ENCODE data around the gene CLC.
"Not testable (repeated sequence)": the region's sequence is repeated elsewhere in the genome, so short reads cannot be mapped to it uniquely, and the experiment has no call there.

CLC gene

DNA sequence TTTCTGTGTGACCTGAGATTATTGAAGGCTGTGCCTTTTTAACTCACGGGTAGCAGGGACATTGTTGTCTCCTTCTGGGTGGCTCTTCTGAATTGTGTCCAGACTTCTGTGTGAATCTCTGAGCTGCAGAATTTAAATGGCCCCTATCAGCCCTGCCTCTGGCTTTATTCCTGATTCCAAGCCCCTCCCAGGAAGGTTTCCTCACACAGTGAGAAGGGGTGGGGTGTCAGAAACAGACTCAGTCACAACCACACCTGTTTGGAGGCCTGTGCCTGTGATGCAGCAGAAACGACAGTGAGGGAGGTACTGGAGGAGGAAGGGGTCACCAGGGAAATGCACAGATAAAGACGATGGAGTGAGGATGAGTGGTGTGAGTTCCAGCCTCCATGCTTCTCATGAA is at the start of gene CLC:
Gene CLC, minus strand, starts transcription at position 139 of the 400 bp plus-strand sequence. Its CDS starts 77 bp downstream, at position 62.
- Histone ChIP-seq H3K4me3 (ENCODE audit: low read length) (no peak within 1 kb of the TSS), H3K9ac (ENCODE audit: low read length) (no peak within 1 kb of the TSS), H3K4me1 (ENCODE audit: control insufficient read depth, low read depth, low read length) (no peaks in the 10 kb centered on the region), H3K27ac (ENCODE audit: low read length) (no peak within 1 kb of the TSS), H3K9me3 (ENCODE audit: control insufficient read depth, low read depth, low read length) (no peaks in the 10 kb centered on the region), H3K27me3 (ENCODE audit: control insufficient read depth, insufficient read depth, low read length) (no peaks in the 10 kb centered on the region), H3K36me3 (ENCODE audit: control insufficient read depth, low read depth, low read length) (no peaks in the 10 kb centered on the region)

GRCh38 chr19:39780894-39781293 is 43.1 kb upstream of the CLC start:
- Histone ChIP-seq H3K4me1 (ENCODE audit: control insufficient read depth, low read depth, low read length) (no peaks in the 10 kb centered on the region), H3K36me3 (ENCODE audit: control insufficient read depth, low read depth, low read length) (no peaks in the 10 kb centered on the region), H3K27ac (ENCODE audit: low read length) (no peak overlapping the region), H3K4me3 (ENCODE audit: low read length) (no peak overlapping the region), H3K27me3 (ENCODE audit: control insufficient read depth, insufficient read depth, low read length) (no peaks in the 10 kb centered on the region), H3K9me3 (ENCODE audit: control insufficient read depth, low read depth, low read length) (no peaks in the 10 kb centered on the region), H3K9ac (ENCODE audit: low read length) (no peak overlapping the region)

GRCh38 chr19:39778763-39779162 is 40.9 kb upstream of the CLC start, which contains the start of gene LEUTX:
LEUTX (plus strand) TSS chr19:39778854; CDS start chr19:39778921, 67 bp downstream.
- no peaks in the 10 kb centered on the region for H3K9me3 ChIP-seq (ENCODE audit: control insufficient read depth, low read depth, low read length)
- H3K27me3 ChIP-seq (ENCODE audit: control insufficient read depth, insufficient read depth, low read length) = no peaks in the 10 kb centered on the region

GRCh38 chr19:39768786-39769185 is 31.0 kb upstream of the CLC start:
- Histone ChIP-seq H3K36me3 (ENCODE audit: control insufficient read depth, low read depth, low read length) (no peaks in the 10 kb centered on the region), H3K27ac (ENCODE audit: low read length) (no peak overlapping the region), H3K4me1 (ENCODE audit: control insufficient read depth, low read depth, low read length) (peaks cover 14% of the 10 kb centered on the region), H3K9ac (ENCODE audit: low read length) (no peak overlapping the region), H3K27me3 (ENCODE audit: control insufficient read depth, insufficient read depth, low read length) (no peaks in the 10 kb centered on the region), H3K4me3 (ENCODE audit: low read length) (no peak overlapping the region), H3K9me3 (ENCODE audit: control insufficient read depth, low read depth, low read length) (no peaks in the 10 kb centered on the region)

More at GRCh38 chr19:39778763-39779162, 40.9 kb upstream of the CLC start, which contains the start of gene LEUTX:
- Histone ChIP-seq H3K4me3 (ENCODE audit: low read length) (no peak within 1 kb of the TSS), H3K36me3 (ENCODE audit: control insufficient read depth, low read depth, low read length) (no peaks in the 10 kb centered on the region), H3K27ac (ENCODE audit: low read length) (no peak within 1 kb of the TSS), H3K4me1 (ENCODE audit: control insufficient read depth, low read depth, low read length) (no peaks in the 10 kb centered on the region), H3K9ac (ENCODE audit: low read length) (no peak within 1 kb of the TSS)

DNA sequence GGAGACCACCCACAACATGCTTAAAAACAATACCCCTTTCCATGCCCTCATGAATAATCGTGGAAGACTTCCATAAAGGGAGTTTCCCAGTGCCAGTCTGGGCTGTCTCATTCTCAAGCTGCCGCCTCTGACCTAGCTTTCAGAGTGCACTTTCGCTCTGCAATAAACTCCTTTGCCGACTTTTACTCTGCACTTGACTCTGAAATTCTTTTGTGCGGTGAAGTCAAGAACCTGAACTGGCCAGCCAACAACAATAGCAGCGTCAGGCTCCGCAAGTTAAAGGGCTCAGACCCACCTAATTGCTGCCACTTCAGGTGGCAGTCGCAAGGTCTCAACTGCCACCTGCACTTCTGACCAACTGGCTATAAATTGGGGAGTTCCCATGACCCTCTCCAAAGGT is 30.5 kb upstream of the CLC start:
- H3K9ac ChIP-seq (ENCODE audit: low read length) = no peak overlapping the region
- no peaks in the 10 kb centered on the region for H3K27me3 ChIP-seq (ENCODE audit: control insufficient read depth, insufficient read depth, low read length)
- H3K36me3 ChIP-seq (ENCODE audit: control insufficient read depth, low read depth, low read length) = no peaks in the 10 kb centered on the region

GRCh38 chr19:39765091-39766076 is 27.6 kb upstream of the CLC start:
- Histone ChIP-seq H3K9ac (ENCODE audit: low read length) (no peak overlapping the region), H3K36me3 (ENCODE audit: control insufficient read depth, low read depth, low read length) (no peaks in the 10 kb centered on the region), H3K27ac (ENCODE audit: low read length) (no peak overlapping the region), H3K4me3 (ENCODE audit: low read length) (no peak overlapping the region), H3K27me3 (ENCODE audit: control insufficient read depth, insufficient read depth, low read length) (no peaks in the 10 kb centered on the region), H3K4me1 (ENCODE audit: control insufficient read depth, low read depth, low read length) (peaks cover 14% of the 10 kb centered on the region), H3K9me3 (ENCODE audit: control insufficient read depth, low read depth, low read length) (no peaks in the 10 kb centered on the region)

More for the DNA sequence above, 30.5 kb upstream of the CLC start:
- H3K27ac ChIP-seq (ENCODE audit: low read length) = no peak overlapping the region
- H3K4me1 ChIP-seq (ENCODE audit: control insufficient read depth, low read depth, low read length) = peaks cover 14% of the 10 kb centered on the region
- H3K9me3 ChIP-seq (ENCODE audit: control insufficient read depth, low read depth, low read length) = no peaks in the 10 kb centered on the region
- H3K4me3 ChIP-seq (ENCODE audit: low read length) = no peak overlapping the region

GRCh38 chr19:39761851-39762250 is 24.0 kb upstream of the CLC start:
- not testable (repeated sequence) for H3K27ac ChIP-seq (ENCODE audit: low read length); H3K9ac ChIP-seq (ENCODE audit: low read length); H3K9me3 ChIP-seq (ENCODE audit: control insufficient read depth, low read depth, low read length); H3K27me3 ChIP-seq (ENCODE audit: control insufficient read depth, insufficient read depth, low read length); H3K4me1 ChIP-seq (ENCODE audit: control insufficient read depth, low read depth, low read length); H3K36me3 ChIP-seq (ENCODE audit: control insufficient read depth, low read depth, low read length); H3K4me3 ChIP-seq (ENCODE audit: low read length)

- no peak overlapping the region for H3K27ac ChIP-seq (ENCODE audit: low read length)
- H3K27me3 ChIP-seq (ENCODE audit: control insufficient read depth, insufficient read depth, low read length) = no peaks in the 10 kb centered on the region
- H3K4me1 ChIP-seq (ENCODE audit: control insufficient read depth, low read depth, low read length) = no peaks in the 10 kb centered on the region
- H3K4me3 ChIP-seq (ENCODE audit: low read length) = no peak overlapping the region
- no peak overlapping the region for H3K9ac ChIP-seq (ENCODE audit: low read length)
- no peaks in the 10 kb centered on the region for H3K9me3 ChIP-seq (ENCODE audit: control insufficient read depth, low read depth, low read length)
- H3K36me3 ChIP-seq (ENCODE audit: control insufficient read depth, low read depth, low read length) = no peaks in the 10 kb centered on the region
Measured at GRCh38 chr19:39759457-39760184, 21.8 kb upstream of the CLC start.

GRCh38 chr19:39754971-39755370 is 17.1 kb upstream of the CLC start:
- no peaks in the 10 kb centered on the region for H3K27me3 ChIP-seq (ENCODE audit: control insufficient read depth, insufficient read depth, low read length)

GRCh38 chr19:39754544-39754943 is 16.7 kb upstream of the CLC start:
- H3K9me3 ChIP-seq (ENCODE audit: control insufficient read depth, low read depth, low read length) = no peaks in the 10 kb centered on the region
- no peak overlapping the region for H3K9ac ChIP-seq (ENCODE audit: low read length)
- H3K27me3 ChIP-seq (ENCODE audit: control insufficient read depth, insufficient read depth, low read length) = no peaks in the 10 kb centered on the region
- no peaks in the 10 kb centered on the region for H3K36me3 ChIP-seq (ENCODE audit: control insufficient read depth, low read depth, low read length)
- no peak overlapping the region for H3K4me3 ChIP-seq (ENCODE audit: low read length)
- H3K4me1 ChIP-seq (ENCODE audit: control insufficient read depth, low read depth, low read length) = no peaks in the 10 kb centered on the region
- no peak overlapping the region for H3K27ac ChIP-seq (ENCODE audit: low read length)

More at GRCh38 chr19:39754971-39755370, 17.1 kb upstream of the CLC start:
- H3K9me3 ChIP-seq (ENCODE audit: control insufficient read depth, low read depth, low read length) = no peaks in the 10 kb centered on the region
- no peak overlapping the region for H3K27ac ChIP-seq (ENCODE audit: low read length)
- no peaks in the 10 kb centered on the region for H3K4me1 ChIP-seq (ENCODE audit: control insufficient read depth, low read depth, low read length)
- H3K36me3 ChIP-seq (ENCODE audit: control insufficient read depth, low read depth, low read length) = no peaks in the 10 kb centered on the region
- no peak overlapping the region for H3K9ac ChIP-seq (ENCODE audit: low read length)
- H3K4me3 ChIP-seq (ENCODE audit: low read length) = no peak overlapping the region

GRCh38 chr19:39752795-39753194 is 15.0 kb upstream of the CLC start:
- no peaks in the 10 kb centered on the region for H3K27me3 ChIP-seq (ENCODE audit: control insufficient read depth, insufficient read depth, low read length)
- H3K4me3 ChIP-seq (ENCODE audit: low read length) = no peak overlapping the region
- H3K9me3 ChIP-seq (ENCODE audit: control insufficient read depth, low read depth, low read length) = no peaks in the 10 kb centered on the region
- H3K4me1 ChIP-seq (ENCODE audit: control insufficient read depth, low read depth, low read length) = no peaks in the 10 kb centered on the region
- H3K36me3 ChIP-seq (ENCODE audit: control insufficient read depth, low read depth, low read length) = no peaks in the 10 kb centered on the region
- no peak overlapping the region for H3K27ac ChIP-seq (ENCODE audit: low read length)
- no peak overlapping the region for H3K9ac ChIP-seq (ENCODE audit: low read length)

Data from iPS-18a (cell line).